HFF-Myc (cell line): ENCODE results near the gene KCNQ1.

Experiments used
- DNase-seq: peaks from one replicate; pipeline ENCODE4 v3.0.0-alpha.2; 2011; ENCODE audit warnings: low read depth; ENCODE audit errors: extremely low read depth
- H3K4me3 ChIP-seq: replicated peaks from 2 replicates; pipeline ENCODE4 v1.5.1; 2011; ENCODE audit warnings: low read depth, mild to moderate bottlenecking, control low read depth, low read length
- TF ChIP-seq, protein P1 (sequence below): IDR thresholded peaks from 2 replicates; pipeline ENCODE4 v1.5.1; 2012; ENCODE audit warnings: mild to moderate bottlenecking, low read depth, low read length, control low read depth; ENCODE audit errors: missing control alignments

KCNQ1 gene

DNA sequence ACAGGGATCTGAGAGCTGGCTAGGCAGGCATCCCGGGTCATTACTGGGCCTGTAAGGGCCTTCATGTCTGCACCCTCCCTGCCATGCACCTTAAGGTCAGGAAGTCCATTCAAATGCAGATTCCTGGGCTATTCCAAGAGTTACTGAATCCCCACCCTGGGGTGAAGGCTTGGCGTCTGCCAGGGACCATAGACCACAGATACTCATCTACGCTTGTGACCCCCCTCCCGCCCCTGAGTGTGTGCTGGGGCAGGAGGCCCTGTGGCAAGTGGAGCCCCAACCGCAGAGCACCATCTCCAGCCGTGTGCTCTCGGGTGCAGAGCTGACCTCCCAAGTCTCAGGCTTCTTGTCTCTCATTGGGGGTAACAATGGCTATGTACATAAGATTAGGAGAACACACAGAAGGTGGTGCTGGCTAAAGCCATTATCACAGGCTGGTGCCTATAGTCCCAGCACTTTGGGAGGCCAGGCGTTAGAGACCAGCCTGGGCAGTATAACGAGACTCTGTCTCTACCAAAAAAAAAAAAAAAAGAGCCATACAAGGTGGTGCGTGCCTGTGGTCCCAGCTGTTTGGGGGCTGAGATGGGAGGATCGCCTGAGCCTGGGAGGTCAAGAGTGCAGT lies 274.1 kb downstream of the KCNQ1 start:
- DNase-seq, result no peak
- TF ChIP-seq, protein P1, sequence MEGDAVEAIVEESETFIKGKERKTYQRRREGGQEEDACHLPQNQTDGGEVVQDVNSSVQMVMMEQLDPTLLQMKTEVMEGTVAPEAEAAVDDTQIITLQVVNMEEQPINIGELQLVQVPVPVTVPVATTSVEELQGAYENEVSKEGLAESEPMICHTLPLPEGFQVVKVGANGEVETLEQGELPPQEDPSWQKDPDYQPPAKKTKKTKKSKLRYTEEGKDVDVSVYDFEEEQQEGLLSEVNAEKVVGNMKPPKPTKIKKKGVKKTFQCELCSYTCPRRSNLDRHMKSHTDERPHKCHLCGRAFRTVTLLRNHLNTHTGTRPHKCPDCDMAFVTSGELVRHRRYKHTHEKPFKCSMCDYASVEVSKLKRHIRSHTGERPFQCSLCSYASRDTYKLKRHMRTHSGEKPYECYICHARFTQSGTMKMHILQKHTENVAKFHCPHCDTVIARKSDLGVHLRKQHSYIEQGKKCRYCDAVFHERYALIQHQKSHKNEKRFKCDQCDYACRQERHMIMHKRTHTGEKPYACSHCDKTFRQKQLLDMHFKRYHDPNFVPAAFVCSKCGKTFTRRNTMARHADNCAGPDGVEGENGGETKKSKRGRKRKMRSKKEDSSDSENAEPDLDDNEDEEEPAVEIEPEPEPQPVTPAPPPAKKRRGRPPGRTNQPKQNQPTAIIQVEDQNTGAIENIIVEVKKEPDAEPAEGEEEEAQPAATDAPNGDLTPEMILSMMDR, result no peak

DNA sequence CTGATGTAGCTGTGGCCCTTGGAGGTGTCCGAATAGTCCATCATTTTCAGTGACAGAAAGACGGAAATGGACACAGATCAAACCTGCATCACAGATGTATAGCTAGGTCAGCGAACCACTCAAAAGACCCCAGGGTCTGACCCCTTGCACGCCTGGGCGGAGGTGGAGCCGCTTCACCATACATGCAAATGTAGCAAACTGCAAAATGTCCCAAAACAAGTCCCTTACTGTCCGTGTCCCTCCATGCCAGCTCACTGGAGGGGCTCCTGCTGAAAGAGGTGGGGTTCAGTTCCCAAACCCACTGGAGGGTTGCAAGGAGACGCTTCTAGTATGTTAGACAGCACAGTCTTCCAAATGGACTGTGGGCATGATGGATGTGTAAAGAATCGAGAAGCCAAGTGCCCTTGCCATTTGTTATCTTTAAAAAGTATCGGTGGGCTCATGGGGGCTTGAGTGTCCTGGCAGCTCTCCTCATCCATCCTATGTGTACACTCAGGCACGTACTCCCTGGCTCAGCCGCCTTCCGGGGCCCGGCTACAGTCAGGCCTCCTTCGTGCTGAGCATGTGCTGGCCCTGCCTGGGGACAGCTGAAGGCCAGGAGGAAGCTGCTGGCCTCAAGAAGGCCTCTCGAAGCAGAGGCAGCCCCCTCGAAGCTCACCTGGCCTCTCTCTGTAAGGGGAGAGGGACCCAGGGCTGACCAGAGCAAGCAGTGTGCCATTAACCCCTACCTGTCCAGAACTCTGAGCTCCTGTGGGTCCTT lies 275.2 kb downstream of the KCNQ1 start:
- DNase-seq, result no peak
- TF ChIP-seq, protein P1, result no peak
- no peak overlapping the region for H3K4me3 ChIP-seq

More for the DNA sequence above, 274.1 kb downstream of the KCNQ1 start:
- H3K4me3 ChIP-seq, result no peak overlapping the region

DNA sequence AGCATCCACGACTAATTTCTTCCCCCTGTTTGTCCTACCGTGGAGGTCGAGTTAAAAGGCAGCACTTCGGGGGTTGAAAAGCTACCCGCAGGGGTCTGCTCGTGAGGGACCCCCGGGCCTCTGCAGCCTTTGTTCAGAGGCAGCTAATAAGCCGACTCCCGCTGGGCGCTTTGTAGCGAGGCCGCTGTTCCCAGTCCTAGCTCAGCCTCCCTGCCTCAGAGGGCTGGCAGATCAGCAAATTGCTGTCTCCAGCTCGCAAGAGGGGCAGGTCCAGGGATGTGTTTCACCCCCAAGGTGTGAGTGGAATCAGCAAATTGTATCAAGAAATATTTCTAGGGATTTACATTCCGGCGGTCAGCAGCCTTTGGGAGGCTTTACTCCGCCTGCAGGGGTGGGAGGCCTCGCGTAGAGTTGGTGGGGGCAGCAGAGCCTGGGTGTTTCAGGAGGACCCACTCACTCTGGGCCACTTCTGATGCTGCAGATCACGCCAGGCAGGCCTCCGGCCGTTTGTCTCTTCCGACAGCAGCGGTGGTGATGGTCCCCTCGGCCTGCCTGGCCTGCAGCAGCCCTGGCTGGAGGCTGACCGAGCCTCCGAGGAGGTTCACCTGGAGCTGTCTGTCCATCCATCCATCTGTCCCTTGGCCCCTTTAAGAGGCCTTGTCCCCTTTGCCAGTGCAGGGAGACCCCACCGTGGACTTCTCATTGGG lies 276.6 kb downstream of the KCNQ1 start:
- TF ChIP-seq, protein P1, result no peak
- DNase-seq, result no peak
- no peak overlapping the region for H3K4me3 ChIP-seq

DNA sequence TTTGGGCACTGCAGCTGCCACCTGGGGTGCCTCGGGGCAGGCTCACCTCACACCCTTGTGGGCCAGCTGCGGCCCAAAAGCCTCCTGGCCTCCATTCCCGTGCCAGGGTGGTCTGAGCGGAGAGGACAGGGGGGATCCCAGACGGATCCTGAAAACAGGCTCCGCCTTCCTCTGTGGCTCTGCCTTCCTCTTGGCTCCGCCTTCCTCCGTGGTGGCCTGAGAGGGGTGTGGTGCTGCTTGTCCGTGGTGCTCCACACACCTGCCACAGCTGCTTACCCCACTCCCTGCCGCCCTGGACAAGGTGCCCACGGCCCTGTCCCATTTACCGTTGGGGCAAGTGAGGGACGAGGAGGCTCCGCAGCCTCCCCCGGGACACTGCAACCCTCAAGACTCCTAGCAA lies 278.1 kb downstream of the KCNQ1 start:
- TF ChIP-seq, protein P1, result no peak
- no peak overlapping the region for H3K4me3 ChIP-seq
- DNase-seq, result no peak

DNA sequence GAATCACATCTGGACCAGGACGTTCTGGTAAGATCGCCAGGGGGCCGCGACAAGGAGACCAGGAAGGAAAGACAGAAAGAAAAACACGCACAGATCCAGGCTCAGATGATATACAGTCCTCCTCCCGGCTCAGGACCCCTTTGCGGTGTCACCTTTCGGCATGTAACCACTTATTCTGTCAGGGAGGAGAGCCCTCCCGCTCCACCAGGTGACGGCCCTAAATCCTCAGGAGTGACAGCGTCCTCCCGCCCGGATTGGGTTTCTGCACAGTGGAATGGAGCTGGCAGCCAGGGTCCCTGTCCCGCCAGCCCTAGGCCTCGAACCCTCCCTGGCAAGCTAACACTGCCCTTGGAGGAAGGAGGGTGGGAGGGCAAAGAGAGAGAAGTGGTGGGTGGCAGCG lies 279.3 kb downstream of the KCNQ1 start:
- no peak for DNase-seq
- no peak overlapping the region for H3K4me3 ChIP-seq
- TF ChIP-seq, protein P1, result no peak

DNA sequence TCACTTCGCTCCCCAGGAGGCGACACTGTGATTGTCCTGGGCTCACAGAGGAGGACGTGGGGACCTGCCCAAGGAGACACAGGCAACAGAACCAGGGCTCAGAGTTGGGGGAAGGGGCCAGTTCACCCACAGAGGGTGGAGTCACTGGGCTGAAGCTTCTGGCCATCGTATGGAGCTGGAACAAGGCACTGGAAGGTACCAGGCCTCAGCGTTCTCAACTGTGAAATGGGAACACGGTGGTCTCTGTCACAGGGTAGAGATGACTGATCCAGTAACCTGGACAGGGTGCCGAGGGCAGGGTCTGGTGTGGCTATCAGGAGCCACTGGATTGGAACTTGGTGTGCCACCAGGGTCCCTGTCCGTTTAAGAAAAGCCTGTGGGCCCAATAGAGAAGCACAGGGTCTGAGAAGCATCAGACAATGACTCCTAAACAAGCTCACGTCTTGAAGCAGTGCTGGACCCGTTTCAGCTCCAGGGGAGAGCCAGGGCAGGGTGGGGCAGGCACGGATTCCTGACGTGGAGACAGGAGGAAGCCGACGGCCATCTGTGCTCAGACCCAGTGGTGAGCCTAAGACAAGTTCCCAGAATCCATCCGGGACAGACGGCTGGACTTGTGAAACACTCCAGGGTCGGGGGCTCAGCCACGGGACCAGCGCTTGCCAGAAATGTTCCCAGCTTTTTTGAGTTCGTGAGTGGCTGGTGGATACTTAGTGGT lies 280.0 kb downstream of the KCNQ1 start:
- no peak overlapping the region for H3K4me3 ChIP-seq
- no peak for DNase-seq
- TF ChIP-seq, protein P1, result no peak
